Stimulated activated CD8-positive, alpha-beta memory T cell treated with anti-CD3 and anti-CD28 coated beads, Interleukin-4, amount 100 ng/mL, for 1 hour (primary cell): ENCODE data around the gene LYRM9.
"Not testable (repeated sequence)": the region's sequence is repeated elsewhere in the genome, so short reads cannot be mapped to it uniquely, and the experiment has no call there.

Source experiments
- DNase-seq, 2 donors: peaks; one replicate each; pipeline ENCODE4 v3.0.0-alpha.2; 2020; ENCODE audit warnings: low read depth in 2 of 2, low spot score in 1 of 2

Gene LYRM9

GRCh38 chr17:27906623-27907022 is 13.5 kb upstream of the LYRM9 start:
- no peak for DNase-seq

GRCh38 chr17:27906226-27906580 is 13.0 kb upstream of the LYRM9 start:
- DNase-seq: no peak

GRCh38 chr17:27905447-27906225 is 12.5 kb upstream of the LYRM9 start:
- no peak for DNase-seq

- DNase-seq: no peak
Observed at GRCh38 chr17:27904534-27905446, 11.6 kb upstream of the LYRM9 start.

- no peak for DNase-seq
Observed at GRCh38 chr17:27904114-27904513, 10.9 kb upstream of the LYRM9 start.

- DNase-seq: no peak
Observed at GRCh38 chr17:27899525-27899924, 6.4 kb upstream of the LYRM9 start.

GRCh38 chr17:27898096-27898495 is 4.9 kb upstream of the LYRM9 start:
- DNase-seq: no peak

- no peak for DNase-seq
Observed at GRCh38 chr17:27896701-27897100, 3.5 kb upstream of the LYRM9 start.

GRCh38 chr17:27895940-27896535 is 2.9 kb upstream of the LYRM9 start:
- DNase-seq: no peak

GRCh38 chr17:27895123-27895895 is 2.1 kb upstream of the LYRM9 start:
- DNase-seq: no peak

GRCh38 chr17:27893841-27894503 is 807 bp upstream of the LYRM9 start:
- DNase-seq: no peak

GRCh38 chr17:27892542-27892865 is 661 bp downstream of the LYRM9 start:
- no peak for DNase-seq

- no peak for DNase-seq
Observed at GRCh38 chr17:27891841-27892240, 1.3 kb downstream of the LYRM9 start.

GRCh38 chr17:27889711-27890251 is 3.4 kb downstream of the LYRM9 start:
- DNase-seq: no peak

- DNase-seq: no peak
Observed at GRCh38 chr17:27888945-27889344, 4.2 kb downstream of the LYRM9 start.

GRCh38 chr17:27888067-27888466 is 5.1 kb downstream of the LYRM9 start:
- DNase-seq: no peak

- not testable (repeated sequence) for DNase-seq
Observed at GRCh38 chr17:27886348-27886906, 6.7 kb downstream of the LYRM9 start.

- DNase-seq: no peak
Observed at GRCh38 chr17:27882162-27882840, 10.9 kb downstream of the LYRM9 start.

GRCh38 chr17:27879987-27880608 is 13.1 kb downstream of the LYRM9 start:
- DNase-seq: peak; percentile 6 to 35
